Stomach (tissue), 9 donors: Measurements from ENCODE around the gene ULBP3. TPM values are rescaled to one million over a fixed set of nuclear protein-coding genes. Genes with fewer than 3 reads are reported as not detected.
"Not testable (repeated sequence)": the region's sequence is repeated elsewhere in the genome, so short reads cannot be mapped to it uniquely, and the experiment has no call there.

Source experiments
- DNase-seq, 2 donors: peaks; one replicate each; pipeline versions ENCODE4 v3.0.0 to v3.0.0-alpha.2; 2013 to 2019
- H3K27ac ChIP-seq, 5 donors: fragments of 200-600 bp in 4 of 5; sonication (generic) in 4 of 5; one replicate each; pipeline ENCODE4 v1.5.1; 2013 to 2019; ENCODE audit warnings: mild to moderate bottlenecking in 1 of 5, moderate library complexity in 1 of 5
- H3K27me3 ChIP-seq, 3 donors: fragments of 200-600 bp; sonication (generic); one replicate each; pipeline ENCODE4 v1.5.1; 2017 to 2019; ENCODE audit warnings: mixed run types in 1 of 3
- H3K36me3 ChIP-seq, 4 donors: fragments of 200-600 bp; sonication (generic); 1 replicate in 3 of 4; 2 replicates in 1 of 4; pipeline ENCODE4 v1.5.1; 2016 to 2019
- H3K4me1 ChIP-seq, 4 donors: fragments of 200-600 bp; sonication (generic); one replicate each; pipeline ENCODE4 v1.5.1; 2016 to 2019
- H3K4me3 ChIP-seq, 4 donors: fragments of 200-600 bp; sonication (generic) in 3 of 4; one replicate each; pipeline ENCODE4 v1.5.1; 2016 to 2019; ENCODE audit warnings: mild to moderate bottlenecking in 1 of 4
- H3K9me3 ChIP-seq, 4 donors: fragments of 200-600 bp; sonication (generic); one replicate each; pipeline ENCODE4 v1.5.1; 2016 to 2019
- CTCF ChIP-seq, 7 experiments: fragments of 450-650 bp in 4 of 7; fragments of 200-600 bp in 3 of 7; sonication (generic) in 3 of 7; IDR thresholded peaks; one replicate each; pipeline ENCODE4 v1.5.1; 2016 to 2019; ENCODE audit warnings: antibody characterized with exemption in 7 of 7, control low read depth in 2 of 7, mild to moderate bottlenecking in 1 of 7
- EP300 ChIP-seq: sonication (generic); formaldehyde crosslinking; IDR thresholded peaks from one replicate; pipeline ENCODE4 v1.6.1; 2017; ENCODE audit warnings: antibody characterized with exemption
- POLR2A ChIP-seq, 4 donors: fragments of 450-650 bp; IDR thresholded peaks; one replicate each; pipeline ENCODE4 v1.6.1; 2016; ENCODE audit warnings: antibody characterized with exemption in 4 of 4, control low read depth in 2 of 4, mild to moderate bottlenecking in 1 of 4, moderate library complexity in 1 of 4
- POLR2AphosphoS5 ChIP-seq, 3 donors: sonication (generic); formaldehyde crosslinking; IDR thresholded peaks; one replicate each; pipeline ENCODE4 v1.6.1; 2016; ENCODE audit warnings: antibody characterized with exemption in 3 of 3
- WGBS, 5 donors: extraction: QIAGEN DNeasy Blood & Tissue Kit in 3 of 5; methylation state at CpG; one replicate each; pipeline versions ENCODE4 v1.1.5 to v1.1.7; 2013 to 2018; 5-methylcytosine and 5-hydroxymethylcytosine counted together
- intact Hi-C: fragments of 100-400 bp; cut with DNase I; formaldehyde crosslinking; loops from one replicate; pipeline ENCODE4 v1.15.1; 2023; ENCODE audit warnings: low total_unique reads
- polyA plus RNA-seq, 3 donors: library from polyadenylated mRNA; stranded (reverse); fragments of 200-250 nt; gene quantifications; one replicate each; pipeline ENCODE4 v1.2.3, GENCODE V29; 2013
- total RNA-seq, 5 donors: library from RNA; depleted of rRNA; stranded (reverse); fragments of >200 nt; gene quantifications; one replicate each; pipeline versions ENCODE4 v1.1.0 to v1.2.3, GENCODE V29; 2014 to 2016
- donor health status: healthy with polysubstance abuse.
- donor health status: Bipolar disorder and iron deficiency.
- donor health status: healthy.

Gene ULBP3
- total and polyA plus RNA-seq, 8 donors, result 0.20 to 4.6 (median 1.2) TPM; not detected in 3

GRCh38 chr6:150079604-150080003, 10.7 kb upstream of the ULBP3 start:
- Histone ChIP-seq H3K9me3 (no peaks in the 10 kb centered on the region), H3K4me3 (no peak overlapping the region), H3K27ac (no peak overlapping the region), H3K4me1 (peaks cover 0 to 4% (median 1%) of the 10 kb centered on the region in 4 donors), H3K36me3 (no peaks in the 10 kb centered on the region), H3K27me3 (peaks cover 0 to 27% (median 0%) of the 10 kb centered on the region in 3 donors)
- intact Hi-C loops, result loop anchor here (5.0 to 10.0 kb wide), 2 partner anchors 253 to 315 kb away; no protein-coding TSS in a partner anchor
- TF ChIP-seq POLR2A (IDR thresholded peaks at IDR 0.05), result no peak
- TF ChIP-seq CTCF (IDR thresholded peaks at IDR 0.05), result no peak
- no peak for TF ChIP-seq EP300
- TF ChIP-seq POLR2AphosphoS5 (IDR thresholded peaks at IDR 0.05), result no peak
- 79 to 85% (median 81%) methylated on average over 4 of the region's 4 CpGs; no CpG with 5 or more reads in 1 of the 5 donors for whole genome bisulfite sequencing, 5 donors
- DNase-seq, result no peak

DNA sequence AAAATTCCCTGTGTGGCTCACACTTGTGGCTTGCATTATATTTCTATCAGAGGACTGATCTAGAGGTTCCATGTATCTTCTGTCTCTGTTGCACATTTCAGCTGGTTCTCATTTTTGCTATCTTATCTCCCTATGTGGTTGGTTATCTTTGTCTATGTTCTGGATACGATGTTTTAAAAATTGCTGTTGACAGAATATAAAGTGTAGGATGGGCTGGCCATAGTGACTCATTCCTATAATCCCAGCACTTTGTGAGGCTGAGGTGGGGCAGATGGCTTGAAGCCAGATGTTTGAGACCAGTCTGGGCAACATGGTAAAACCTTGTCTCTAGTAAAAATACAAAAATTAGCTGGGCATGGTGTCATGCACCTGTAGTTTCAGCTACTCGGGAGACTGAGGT, 9.9 kb upstream of the ULBP3 start:
- DNase-seq, result no peak
- intact Hi-C loops, result no loop called here

GRCh38 chr6:150076196-150076893, 7.4 kb upstream of the ULBP3 start:
- no peak for DNase-seq
- H3K4me3 ChIP-seq, result no peak overlapping the region
- no peaks in the 10 kb centered on the region for H3K36me3 ChIP-seq
- intact Hi-C loops, result no loop called here
- peaks cover 0 to 16% (median 0%) of the 10 kb centered on the region in 3 donors for H3K27me3 ChIP-seq
- H3K27ac ChIP-seq, result no peak overlapping the region
- no peak for TF ChIP-seq EP300
- TF ChIP-seq POLR2A (IDR thresholded peaks at IDR 0.05), result no peak
- TF ChIP-seq POLR2AphosphoS5 (IDR thresholded peaks at IDR 0.05), result no peak
- no peak for TF ChIP-seq CTCF (IDR thresholded peaks at IDR 0.05)
- peaks cover 0 to 16% (median 6%) of the 10 kb centered on the region in 4 donors for H3K4me1 ChIP-seq
- H3K9me3 ChIP-seq, result no peaks in the 10 kb centered on the region
- 66 to 71% (median 68%) methylated on average over 8 of the region's 8 CpGs for WGBS, 5 donors

More for the DNA sequence above, 9.9 kb upstream of the ULBP3 start:
- Histone ChIP-seq H3K27ac (no peak overlapping the region), H3K27me3 (peaks cover 0 to 20% (median 0%) of the 10 kb centered on the region in 3 donors), H3K36me3 (no peaks in the 10 kb centered on the region), H3K9me3 (no peaks in the 10 kb centered on the region), H3K4me1 (peaks cover 0 to 4% (median 1%) of the 10 kb centered on the region in 4 donors), H3K4me3 (no peak overlapping the region)
- 46 to 53% (median 52%) methylated on average over 2 of the region's 2 CpGs for WGBS, 5 donors
- TF ChIP-seq EP300 (no peak), POLR2A (IDR thresholded peaks at IDR 0.05) (no peak), CTCF (IDR thresholded peaks at IDR 0.05) (no peak), POLR2AphosphoS5 (IDR thresholded peaks at IDR 0.05) (no peak)

DNA sequence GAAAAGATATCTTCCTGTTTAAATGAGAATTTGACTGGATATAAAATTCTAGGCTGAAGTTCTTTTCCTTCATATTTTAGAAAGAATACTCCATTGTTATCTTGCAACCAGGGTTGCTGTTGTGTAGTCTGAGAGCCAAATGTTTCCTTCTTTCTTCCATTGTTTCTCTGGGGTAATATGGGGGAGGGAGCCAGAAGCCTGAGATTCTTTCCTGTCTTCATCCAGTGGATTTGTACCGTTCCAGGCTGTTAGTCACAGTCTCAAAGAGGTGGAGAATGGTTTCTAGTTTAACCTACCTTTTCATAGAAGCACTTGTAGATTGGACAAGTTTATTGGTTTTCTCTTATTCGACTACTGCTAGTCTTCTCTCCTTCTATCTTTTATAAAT, 6.1 kb upstream of the ULBP3 start:
- no peaks in the 10 kb centered on the region for H3K9me3 ChIP-seq
- no peak overlapping the region for H3K4me3 ChIP-seq
- TF ChIP-seq POLR2A (IDR thresholded peaks at IDR 0.05), result no peak
- 39 to 66% (median 57%) methylated on average over 2 of the region's 2 CpGs for WGBS, 5 donors
- no peak overlapping the region for H3K27ac ChIP-seq
- H3K4me1 ChIP-seq, result peaks cover 0 to 16% (median 4%) of the 10 kb centered on the region in 4 donors
- no peak for DNase-seq
- H3K36me3 ChIP-seq, result no peaks in the 10 kb centered on the region
- intact Hi-C loops, result no loop called here
- H3K27me3 ChIP-seq, result peaks cover 0 to 16% (median 0%) of the 10 kb centered on the region in 3 donors

DNA sequence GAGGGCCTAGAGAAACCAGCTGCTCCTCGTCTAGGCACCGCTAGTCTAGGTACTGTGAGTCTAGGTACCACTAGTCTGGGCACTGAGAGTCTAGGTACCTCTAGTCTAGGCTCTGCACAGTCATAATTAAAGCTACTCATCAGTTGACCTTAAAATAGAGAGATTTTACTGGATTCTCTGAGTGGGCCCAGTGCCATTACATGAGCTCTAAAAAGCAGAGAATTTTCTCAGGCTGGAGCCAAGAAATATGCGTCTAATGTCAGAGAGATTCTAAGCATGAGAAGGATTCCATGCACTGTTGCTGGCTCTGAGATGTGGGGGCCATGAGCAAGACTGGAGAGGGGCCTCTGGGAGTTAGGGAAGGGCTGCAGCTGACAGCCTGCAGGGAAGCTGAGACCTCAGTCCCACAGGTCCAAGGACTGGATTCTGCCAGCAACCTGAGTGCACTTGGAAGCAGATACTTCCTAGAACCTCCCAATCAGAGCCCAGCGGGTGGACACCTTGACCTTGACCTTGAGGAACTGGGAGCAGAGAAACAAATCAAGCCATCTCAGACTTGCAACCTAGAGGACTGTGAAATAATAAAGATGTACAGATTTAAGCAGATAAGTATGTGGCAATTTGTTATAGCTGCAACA, 5.6 kb upstream of the ULBP3 start:
- Histone ChIP-seq H3K27me3 (peaks cover 0 to 16% (median 0%) of the 10 kb centered on the region in 3 donors), H3K4me1 (peaks cover 0 to 20% (median 7%) of the 10 kb centered on the region in 4 donors)
- H3K4me3 ChIP-seq, H3K36me3 ChIP-seq, H3K27ac ChIP-seq, intact Hi-C loops, H3K9me3 ChIP-seq: not testable (repeated sequence)
- DNase-seq, result peak in 1 of 2 donors; percentile 54
- 81 to 88% (median 82%) methylated on average over 4 of the region's 4 CpGs for WGBS, 5 donors
